ENCODE results near the gene HMGB2. TPM values are rescaled to one million over a fixed set of nuclear protein-coding genes. Genes with fewer than 3 reads are reported as not detected.

Gene HMGB2
- total RNA-seq, 1 donor from 2014 or later, result 39.4 TPM

- Histone ChIP-seq H3K27me3 (ENCODE audit: low read depth) (no peaks in the 10 kb centered on the region), H3K4me1 (peaks cover 17% of the 10 kb centered on the region), H3K9me3 (replicated peaks) (no peaks in the 10 kb centered on the region), H3K27ac (replicated peaks) (no peak overlapping the region), H3K4me3 (no peak overlapping the region), H3K36me3 (peaks cover 13% of the 10 kb centered on the region)
- TF ChIP-seq, protein P1, sequence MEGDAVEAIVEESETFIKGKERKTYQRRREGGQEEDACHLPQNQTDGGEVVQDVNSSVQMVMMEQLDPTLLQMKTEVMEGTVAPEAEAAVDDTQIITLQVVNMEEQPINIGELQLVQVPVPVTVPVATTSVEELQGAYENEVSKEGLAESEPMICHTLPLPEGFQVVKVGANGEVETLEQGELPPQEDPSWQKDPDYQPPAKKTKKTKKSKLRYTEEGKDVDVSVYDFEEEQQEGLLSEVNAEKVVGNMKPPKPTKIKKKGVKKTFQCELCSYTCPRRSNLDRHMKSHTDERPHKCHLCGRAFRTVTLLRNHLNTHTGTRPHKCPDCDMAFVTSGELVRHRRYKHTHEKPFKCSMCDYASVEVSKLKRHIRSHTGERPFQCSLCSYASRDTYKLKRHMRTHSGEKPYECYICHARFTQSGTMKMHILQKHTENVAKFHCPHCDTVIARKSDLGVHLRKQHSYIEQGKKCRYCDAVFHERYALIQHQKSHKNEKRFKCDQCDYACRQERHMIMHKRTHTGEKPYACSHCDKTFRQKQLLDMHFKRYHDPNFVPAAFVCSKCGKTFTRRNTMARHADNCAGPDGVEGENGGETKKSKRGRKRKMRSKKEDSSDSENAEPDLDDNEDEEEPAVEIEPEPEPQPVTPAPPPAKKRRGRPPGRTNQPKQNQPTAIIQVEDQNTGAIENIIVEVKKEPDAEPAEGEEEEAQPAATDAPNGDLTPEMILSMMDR (IDR thresholded peaks at IDR 0.05; ENCODE audit: borderline replicate concordance), result peak; percentile 12
- intact Hi-C loops (cut with micrococcal nuclease), result no loop called here
- no peak for DNase-seq
These were observed 17.2 kb downstream of the HMGB2 start for GRCh38 chr4:173317004-173317403.

- Histone ChIP-seq H3K27ac (replicated peaks) (no peak overlapping the region), H3K4me1 (peaks cover 17% of the 10 kb centered on the region), H3K36me3 (peaks cover 4% of the 10 kb centered on the region), H3K4me3 (no peak overlapping the region), H3K9me3 (replicated peaks) (no peaks in the 10 kb centered on the region), H3K27me3 (ENCODE audit: low read depth) (no peaks in the 10 kb centered on the region)
- intact Hi-C loops (cut with micrococcal nuclease), result no loop called here
- no peak for DNase-seq
- TF ChIP-seq, protein P1 (IDR thresholded peaks at IDR 0.05; ENCODE audit: borderline replicate concordance), result no peak
These were observed 18.1 kb downstream of the HMGB2 start for GRCh38 chr4:173316060-173316459.

DNA sequence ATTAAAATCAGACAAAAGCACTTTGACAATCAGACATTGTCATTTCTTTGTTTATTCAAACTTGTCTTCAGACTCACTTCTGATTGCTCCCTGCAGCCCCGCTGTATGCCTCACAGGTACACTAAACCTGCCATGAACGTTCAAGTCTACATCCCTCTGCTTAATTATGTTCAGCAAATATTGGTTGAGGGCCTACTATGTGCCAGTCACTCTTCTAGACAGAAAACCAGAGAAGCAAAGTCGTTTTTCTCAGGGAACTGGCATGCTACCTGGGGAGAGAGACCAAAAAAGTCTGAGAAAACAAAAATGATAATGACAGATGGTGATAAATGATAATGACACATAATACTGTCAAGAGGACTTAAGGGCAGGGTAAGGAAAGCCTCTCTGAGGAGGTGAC lies 19.4 kb downstream of the HMGB2 start:
- peaks cover 16% of the 10 kb centered on the region for H3K4me1 ChIP-seq
- no peak overlapping the region for H3K27ac ChIP-seq (replicated peaks)
- H3K4me3 ChIP-seq, result no peak overlapping the region
- H3K36me3 ChIP-seq, result peaks cover 4% of the 10 kb centered on the region
- H3K27me3 ChIP-seq (ENCODE audit: low read depth), result no peaks in the 10 kb centered on the region
- H3K9me3 ChIP-seq (replicated peaks), result no peaks in the 10 kb centered on the region
- intact Hi-C loops (cut with micrococcal nuclease), result no loop called here
- DNase-seq, result no peak
- TF ChIP-seq, protein P1 (IDR thresholded peaks at IDR 0.05; ENCODE audit: borderline replicate concordance), result no peak

- Histone ChIP-seq H3K27me3 (ENCODE audit: low read depth) (no peaks in the 10 kb centered on the region), H3K36me3 (peaks cover 4% of the 10 kb centered on the region), H3K4me1 (no peaks in the 10 kb centered on the region), H3K9me3 (replicated peaks) (no peaks in the 10 kb centered on the region), H3K27ac (replicated peaks) (no peak overlapping the region), H3K4me3 (no peak overlapping the region)
- TF ChIP-seq, protein P1 (IDR thresholded peaks at IDR 0.05; ENCODE audit: borderline replicate concordance), result no peak
- intact Hi-C loops (cut with micrococcal nuclease), result no loop called here
- DNase-seq, result no peak
These were observed 22.8 kb downstream of the HMGB2 start for GRCh38 chr4:173311368-173311767.

- no peak overlapping the region for H3K27ac ChIP-seq (replicated peaks)
- TF ChIP-seq, protein P1 (IDR thresholded peaks at IDR 0.05; ENCODE audit: borderline replicate concordance), result no peak
- no peak for DNase-seq
- no peaks in the 10 kb centered on the region for H3K27me3 ChIP-seq (ENCODE audit: low read depth)
- H3K4me3 ChIP-seq, result no peak overlapping the region
- peaks cover 2% of the 10 kb centered on the region for H3K36me3 ChIP-seq
- intact Hi-C loops (cut with micrococcal nuclease), result no loop called here
- no peaks in the 10 kb centered on the region for H3K9me3 ChIP-seq (replicated peaks)
- H3K4me1 ChIP-seq, result no peaks in the 10 kb centered on the region
These were observed 26.4 kb downstream of the HMGB2 start for GRCh38 chr4:173307778-173308177.

Data from left ventricle myocardium inferior (tissue), 1 donor.